NCI-H1694 (cell line): ENCODE data around the gene MAPK1.
A peak's percentile ranks its signal among the peaks of the same experiment; 100 is the strongest.
"Not testable (repeated sequence)": the region's sequence is repeated elsewhere in the genome, so short reads cannot be mapped to it uniquely, and the experiment has no call there.

ENCODE experiments used
- DNase-seq: peaks from one replicate; lab custom pipeline; 2025; lab: John Stamatoyannopoulos, UW

Gene MAPK1

DNA sequence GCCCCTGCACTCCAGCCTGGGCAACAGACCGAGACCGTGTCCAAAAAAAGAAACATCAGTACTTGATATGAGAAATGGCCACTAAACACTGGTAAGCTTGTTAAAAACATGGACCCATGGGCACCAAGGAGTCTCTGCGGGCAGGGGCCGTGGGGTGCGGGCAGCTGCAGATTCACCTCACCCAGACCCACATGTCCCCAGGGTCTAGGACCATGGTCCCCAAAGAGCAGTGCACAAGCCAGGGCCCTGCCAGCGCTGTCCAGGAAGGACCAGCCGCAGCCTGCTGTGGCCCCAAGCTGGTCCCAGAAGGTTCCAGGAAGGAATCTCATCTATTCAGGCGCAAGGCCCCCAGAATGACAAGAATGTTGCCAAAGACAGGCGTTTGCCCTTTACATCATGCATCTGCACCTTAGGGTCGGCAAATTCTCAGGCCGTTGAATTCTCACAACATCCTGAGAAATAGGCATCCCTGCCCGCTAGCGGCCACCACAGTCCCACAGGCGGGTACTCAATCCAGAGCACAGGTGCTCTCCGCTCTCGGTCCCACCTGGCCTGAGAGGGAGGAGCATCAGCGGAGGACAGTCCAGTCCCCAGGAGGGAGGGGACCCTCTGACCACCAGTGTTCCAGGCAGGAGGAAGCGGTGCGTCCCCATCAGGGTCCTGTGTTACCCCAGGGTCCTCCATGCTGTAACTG, 141.3 kb downstream of the MAPK1 start:
- no peak for DNase-seq

GRCh38 chr22:21724496-21724895, 142.9 kb downstream of the MAPK1 start:
- not testable (repeated sequence) for DNase-seq

DNA sequence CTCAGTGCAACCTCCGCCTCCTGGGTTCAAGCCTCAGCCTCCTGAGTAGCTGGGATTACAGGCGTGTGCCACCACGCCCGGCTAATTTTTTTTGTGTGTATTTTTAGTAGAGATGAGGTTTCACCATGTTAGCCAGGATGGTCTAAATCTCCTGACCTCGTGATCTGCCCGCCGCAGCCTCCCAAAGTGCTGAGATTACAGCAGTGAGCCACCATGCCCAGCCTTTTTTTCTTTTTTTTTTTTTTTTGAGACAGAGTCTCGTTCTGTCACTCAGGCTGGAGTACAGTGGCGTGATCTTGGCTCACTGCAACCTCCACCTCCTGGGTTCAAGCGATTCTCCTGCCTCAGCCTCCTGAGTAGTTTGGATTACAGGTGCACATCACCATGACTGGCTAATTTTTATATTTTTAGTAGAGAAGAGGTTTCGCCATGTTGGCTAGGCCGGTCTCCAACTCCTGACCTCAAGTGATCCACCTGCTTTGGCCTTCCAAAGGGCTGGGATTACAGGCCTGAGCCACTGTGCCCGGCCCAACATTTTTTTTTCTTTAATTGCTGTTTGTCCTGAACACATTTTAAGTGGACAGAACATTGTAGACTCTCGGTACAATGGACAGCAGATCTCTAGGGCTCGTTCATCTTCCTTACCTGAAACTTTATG, 146.1 kb downstream of the MAPK1 start:
- not testable (repeated sequence) for DNase-seq

DNA sequence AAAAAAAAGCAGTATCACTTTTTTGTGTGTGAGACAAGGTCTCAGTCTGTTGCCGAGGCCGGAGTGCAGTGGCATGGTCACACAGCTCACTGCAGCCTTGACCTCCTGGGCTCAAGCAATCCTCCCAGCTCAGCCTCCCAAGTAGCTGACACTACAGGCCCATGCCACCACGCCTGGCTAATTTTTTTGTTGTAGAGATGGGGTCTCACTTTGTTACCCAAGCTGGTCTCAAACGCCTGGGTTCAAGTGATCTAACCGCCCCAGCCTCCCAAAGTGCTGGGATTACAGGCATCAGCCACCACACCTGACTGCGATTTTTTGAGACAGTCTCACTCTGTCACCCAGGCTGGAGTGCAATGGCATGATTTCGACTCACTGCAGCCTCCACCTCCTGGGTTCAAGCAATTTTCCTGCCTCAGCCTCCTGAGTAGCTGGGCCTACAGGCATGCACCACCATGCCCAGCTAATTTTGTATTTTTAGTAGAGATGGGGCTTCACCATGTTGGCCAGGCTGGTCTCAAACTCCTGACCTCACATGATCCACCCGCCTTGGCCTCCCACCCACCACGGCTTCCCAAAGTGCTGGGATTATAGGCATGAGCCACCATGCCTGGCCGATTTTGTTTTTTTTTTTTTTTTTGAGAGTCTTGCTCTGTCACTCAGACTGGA, 147.1 kb downstream of the MAPK1 start:
- DNase-seq, result not testable (repeated sequence)

GRCh38 chr22:21719024-21719423, 148.4 kb downstream of the MAPK1 start:
- DNase-seq, result no peak

DNA sequence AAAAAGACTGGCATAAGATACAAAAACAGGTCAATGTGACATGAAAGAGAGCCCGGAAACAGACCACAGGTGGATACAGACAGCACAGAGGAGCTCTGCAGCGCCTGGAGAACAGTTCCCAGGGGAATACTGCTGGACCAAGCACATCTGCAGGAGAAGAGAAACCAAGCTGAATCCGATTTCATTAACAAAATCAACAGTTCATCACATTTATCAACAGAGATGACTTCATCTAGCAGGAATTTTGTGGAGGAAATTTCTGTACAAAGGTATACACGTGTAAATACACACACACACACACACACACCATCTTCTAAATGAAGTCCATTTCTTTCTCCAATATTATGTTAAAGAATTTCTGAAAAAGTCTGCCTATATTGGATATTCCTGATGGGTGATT, 148.9 kb downstream of the MAPK1 start:
- no peak for DNase-seq

- not testable (repeated sequence) for DNase-seq
Observed at GRCh38 chr22:21716395-21717122, 150.9 kb downstream of the MAPK1 start.

- no peak for DNase-seq
Observed at GRCh38 chr22:21714786-21715185, 152.7 kb downstream of the MAPK1 start.

DNA sequence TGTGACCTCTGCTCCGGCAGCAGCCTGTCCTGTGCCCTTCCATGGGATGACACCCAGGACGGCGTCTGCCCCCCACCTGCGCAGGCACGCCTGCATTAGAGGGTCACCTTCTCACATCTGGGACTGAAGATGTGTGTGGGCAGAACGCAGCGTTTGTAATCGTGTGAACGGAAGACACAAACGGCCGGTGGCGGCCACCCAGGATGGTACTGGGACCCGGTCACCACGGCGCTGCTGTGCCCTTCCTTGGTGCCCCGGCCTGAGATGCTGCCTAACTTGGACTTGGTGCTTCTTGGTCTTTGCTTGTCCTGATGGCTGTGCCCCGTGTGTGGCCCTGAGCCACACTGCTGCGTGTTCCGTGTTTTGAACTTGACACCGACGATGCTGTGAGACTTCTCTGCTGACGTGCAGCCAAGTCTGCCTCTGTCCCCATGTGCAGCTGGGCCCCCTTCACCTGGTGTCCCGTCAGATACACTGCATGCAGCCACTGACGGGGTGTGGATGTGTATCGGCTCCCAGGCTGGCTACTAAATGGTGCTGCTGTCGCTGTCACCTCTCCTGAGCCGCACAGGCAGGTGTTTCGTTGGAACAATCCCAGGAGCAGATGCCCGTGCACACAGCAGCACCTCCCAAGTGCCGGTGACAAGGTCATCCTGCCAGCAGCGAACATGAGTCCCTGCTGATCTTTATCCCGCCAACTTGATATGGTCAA, 153.2 kb downstream of the MAPK1 start:
- no peak for DNase-seq

- no peak for DNase-seq
Observed at GRCh38 chr22:21713428-21714058, 153.9 kb downstream of the MAPK1 start.

- peak; percentile 83 for DNase-seq
Observed at GRCh38 chr22:21712751-21713427, 154.6 kb downstream of the MAPK1 start.

DNA sequence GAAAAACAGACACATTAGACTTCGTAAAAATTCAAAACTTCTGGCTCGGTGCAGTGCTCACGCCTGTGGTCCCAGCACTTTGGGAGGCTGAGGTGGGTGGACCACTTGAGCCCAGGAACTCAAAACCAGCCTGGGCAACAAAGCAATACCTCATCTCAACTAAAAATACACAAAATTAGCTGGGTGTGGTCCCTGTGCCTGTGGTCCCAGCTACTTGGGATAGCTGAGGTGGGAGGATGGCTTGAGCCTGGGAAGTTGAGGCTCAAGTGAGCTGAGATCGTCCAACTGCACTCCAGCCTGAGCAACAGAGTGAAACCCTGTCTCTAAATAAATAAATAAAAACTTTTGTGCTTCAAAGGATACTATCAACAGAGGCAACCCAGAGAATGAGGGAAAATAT, 155.6 kb downstream of the MAPK1 start:
- DNase-seq, result no peak

- DNase-seq, result no peak
Observed at GRCh38 chr22:21710156-21710555, 157.3 kb downstream of the MAPK1 start.

DNA sequence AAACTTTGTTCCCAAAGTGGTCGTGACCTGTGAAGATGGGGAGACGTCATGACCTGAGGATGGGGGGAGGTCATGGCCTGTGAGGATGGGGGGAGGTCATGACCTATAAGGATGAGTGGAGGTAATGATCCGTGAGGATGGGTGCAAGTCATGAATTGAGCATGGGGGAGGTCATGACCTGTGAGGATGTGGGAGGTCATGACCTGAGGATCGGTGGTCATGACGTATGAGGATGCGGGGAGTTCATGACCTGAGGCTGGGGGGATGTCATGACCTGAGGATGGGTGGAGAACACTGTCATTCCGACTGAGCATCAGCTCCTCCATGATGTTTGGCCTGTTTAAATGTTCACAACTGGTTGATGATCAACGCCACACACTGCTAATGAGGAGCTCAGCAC, 157.8 kb downstream of the MAPK1 start:
- DNase-seq, result no peak

- no peak for DNase-seq
Observed at GRCh38 chr22:21708960-21709359, 158.5 kb downstream of the MAPK1 start.

- peak; percentile 97 for DNase-seq
Observed at GRCh38 chr22:21707677-21708076, 159.8 kb downstream of the MAPK1 start.
